ENCODE results near the gene MBD3L1. TPM values are rescaled to one million over a fixed set of nuclear protein-coding genes. Genes with fewer than 3 reads are reported as not detected.

MBD3L1 gene
- total and polyA plus RNA-seq, 9 of the 15 experiments (the other 6 are each of a cell fraction or from before 2014, with no cell fraction given): not detected

DNA sequence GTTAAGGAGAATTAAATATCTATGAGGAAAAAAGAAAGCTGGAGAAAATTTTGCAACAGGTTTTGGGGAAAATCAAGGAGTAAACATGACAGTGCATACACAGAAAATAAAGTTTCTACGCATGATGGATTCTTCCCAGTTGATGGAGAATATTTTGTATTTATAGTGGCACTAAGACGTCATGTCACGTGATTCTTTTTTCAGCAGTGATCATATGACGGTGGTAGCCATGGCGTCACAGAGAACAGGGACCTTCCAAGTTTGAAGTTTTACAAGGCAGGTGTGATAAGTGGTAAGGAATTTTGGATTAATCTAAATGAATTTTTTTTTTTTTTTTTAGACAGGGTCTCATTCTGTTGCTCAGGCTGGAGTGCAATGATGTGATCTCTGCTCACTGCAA is 8.5 kb downstream of the MBD3L1 start (continued):
- TF ChIP-seq, protein P1, sequence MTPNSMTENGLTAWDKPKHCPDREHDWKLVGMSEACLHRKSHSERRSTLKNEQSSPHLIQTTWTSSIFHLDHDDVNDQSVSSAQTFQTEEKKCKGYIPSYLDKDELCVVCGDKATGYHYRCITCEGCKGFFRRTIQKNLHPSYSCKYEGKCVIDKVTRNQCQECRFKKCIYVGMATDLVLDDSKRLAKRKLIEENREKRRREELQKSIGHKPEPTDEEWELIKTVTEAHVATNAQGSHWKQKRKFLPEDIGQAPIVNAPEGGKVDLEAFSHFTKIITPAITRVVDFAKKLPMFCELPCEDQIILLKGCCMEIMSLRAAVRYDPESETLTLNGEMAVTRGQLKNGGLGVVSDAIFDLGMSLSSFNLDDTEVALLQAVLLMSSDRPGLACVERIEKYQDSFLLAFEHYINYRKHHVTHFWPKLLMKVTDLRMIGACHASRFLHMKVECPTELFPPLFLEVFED (CRISPR knock-in tag; conservative IDR thresholded peaks at IDR 0.05): no peak
- TF ChIP-seq, protein P2, sequence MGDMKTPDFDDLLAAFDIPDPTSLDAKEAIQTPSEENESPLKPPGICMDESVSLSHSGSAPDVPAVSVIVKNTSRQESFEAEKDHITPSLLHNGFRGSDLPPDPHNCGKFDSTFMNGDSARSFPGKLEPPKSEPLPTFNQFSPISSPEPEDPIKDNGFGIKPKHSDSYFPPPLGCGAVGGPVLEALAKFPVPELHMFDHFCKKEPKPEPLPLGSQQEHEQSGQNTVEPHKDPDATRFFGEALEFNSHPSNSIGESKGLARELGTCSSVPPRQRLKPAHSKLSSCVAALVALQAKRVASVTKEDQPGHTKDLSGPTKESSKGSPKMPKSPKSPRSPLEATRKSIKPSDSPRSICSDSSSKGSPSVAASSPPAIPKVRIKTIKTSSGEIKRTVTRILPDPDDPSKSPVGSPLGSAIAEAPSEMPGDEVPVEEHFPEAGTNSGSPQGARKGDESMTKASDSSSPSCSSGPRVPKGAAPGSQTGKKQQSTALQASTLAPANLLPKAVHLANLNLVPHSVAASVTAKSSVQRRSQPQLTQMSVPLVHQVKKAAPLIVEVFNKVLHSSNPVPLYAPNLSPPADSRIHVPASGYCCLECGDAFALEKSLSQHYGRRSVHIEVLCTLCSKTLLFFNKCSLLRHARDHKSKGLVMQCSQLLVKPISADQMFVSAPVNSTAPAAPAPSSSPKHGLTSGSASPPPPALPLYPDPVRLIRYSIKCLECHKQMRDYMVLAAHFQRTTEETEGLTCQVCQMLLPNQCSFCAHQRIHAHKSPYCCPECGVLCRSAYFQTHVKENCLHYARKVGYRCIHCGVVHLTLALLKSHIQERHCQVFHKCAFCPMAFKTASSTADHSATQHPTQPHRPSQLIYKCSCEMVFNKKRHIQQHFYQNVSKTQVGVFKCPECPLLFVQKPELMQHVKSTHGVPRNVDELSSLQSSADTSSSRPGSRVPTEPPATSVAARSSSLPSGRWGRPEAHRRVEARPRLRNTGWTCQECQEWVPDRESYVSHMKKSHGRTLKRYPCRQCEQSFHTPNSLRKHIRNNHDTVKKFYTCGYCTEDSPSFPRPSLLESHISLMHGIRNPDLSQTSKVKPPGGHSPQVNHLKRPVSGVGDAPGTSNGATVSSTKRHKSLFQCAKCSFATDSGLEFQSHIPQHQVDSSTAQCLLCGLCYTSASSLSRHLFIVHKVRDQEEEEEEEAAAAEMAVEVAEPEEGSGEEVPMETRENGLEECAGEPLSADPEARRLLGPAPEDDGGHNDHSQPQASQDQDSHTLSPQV (IDR thresholded peaks at IDR 0.05): no peak

DNA sequence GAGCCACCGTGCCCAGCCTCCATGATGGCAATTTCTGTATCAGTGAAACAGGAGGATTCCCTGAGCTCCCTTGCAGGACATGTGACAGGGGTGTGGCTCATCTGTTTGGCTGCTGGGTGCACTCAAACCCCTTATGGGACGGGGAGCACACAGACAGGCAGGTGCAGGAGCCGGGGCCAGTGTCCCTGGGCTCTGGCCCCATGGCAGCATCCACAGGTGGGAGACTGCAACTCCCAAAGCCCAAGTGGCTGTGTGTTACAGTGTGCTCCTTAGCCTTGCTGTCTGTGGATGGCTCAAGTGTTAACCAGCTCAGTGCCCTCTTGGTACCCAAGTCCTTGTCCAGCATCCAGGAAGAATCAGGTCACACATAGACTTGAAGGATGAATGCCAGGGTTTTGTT is 14.6 kb downstream of the MBD3L1 start:
- 0% methylated on average over 3 of the region's 3 CpGs for WGBS (ENCODE audit: insufficient coverage, low coverage, missing lambda C conversion rate)
- FAIRE-seq (no peak), DNase-seq (ENCODE audit: extremely low read depth in 1 of 4, low spot score in 3 of 4) (no peak), ATAC-seq (no peak)
- Histone ChIP-seq H4K20me1 (replicated peaks; ENCODE audit: control insufficient read depth, insufficient read depth, low read length) (no peaks in the 10 kb centered on the region), H3K9me3 (replicated peaks; ENCODE audit: control insufficient read depth, insufficient read depth, low read depth, low read length) (no peaks in the 10 kb centered on the region), H3K27me3 (ENCODE audit: control insufficient read depth in 2 of 2, insufficient read depth in 2 of 2, low read length in 2 of 2) (peaks cover 0 to 5% of the 10 kb centered on the region in 2 experiments; a peak in 1 of 5 replicates), H3K9ac (ENCODE audit: insufficient read depth in 1 of 2, low read depth in 2 of 2, low read length in 2 of 2) (no peak overlapping the region), H3K79me2 (ENCODE audit: control insufficient read depth, insufficient read depth, low read length) (no peaks in the 10 kb centered on the region), H3K4me3 (no peak overlapping the region), H3K36me3 (ENCODE audit: control insufficient read depth, insufficient read depth, low read length) (no peaks in the 10 kb centered on the region), H3K4me2 (ENCODE audit: insufficient read depth, low read length) (no peak overlapping the region), H2AFZ (ENCODE audit: low read depth, low read length) (no peak overlapping the region), H3K4me1 (replicated peaks in 1 of 2; ENCODE audit: control insufficient read depth in 2 of 2, insufficient read depth in 2 of 2, low read length in 2 of 2) (no peaks in the 10 kb centered on the region), H3K27ac (ENCODE audit: extremely low read depth, low read depth, low read length) (no peak overlapping the region), H3K9me1 (ENCODE audit: control insufficient read depth, insufficient read depth, low read length) (no peaks in the 10 kb centered on the region)
- no TSS peak for BruUV-seq (replicated peaks)
- in situ Hi-C loops (cut with MboI): no loop called here
- CTCF ChIA-PET (ENCODE audit: low intra/inter-chr PET ratio): no interaction called here
- intact Hi-C loops (cut with micrococcal nuclease): no loop called here
- POLR2A ChIA-PET: no interaction called here
- TF ChIP-seq ZNF41 (CRISPR knock-in tag; conservative IDR thresholded peaks at IDR 0.05): no peak
- no peak for TF ChIP-seq TSC22D4 (tag; IDR thresholded peaks at IDR 0.05)
- TF ChIP-seq PML (IDR thresholded peaks at IDR 0.05; ENCODE audit: low read length): no peak
- TF ChIP-seq, protein P3, sequence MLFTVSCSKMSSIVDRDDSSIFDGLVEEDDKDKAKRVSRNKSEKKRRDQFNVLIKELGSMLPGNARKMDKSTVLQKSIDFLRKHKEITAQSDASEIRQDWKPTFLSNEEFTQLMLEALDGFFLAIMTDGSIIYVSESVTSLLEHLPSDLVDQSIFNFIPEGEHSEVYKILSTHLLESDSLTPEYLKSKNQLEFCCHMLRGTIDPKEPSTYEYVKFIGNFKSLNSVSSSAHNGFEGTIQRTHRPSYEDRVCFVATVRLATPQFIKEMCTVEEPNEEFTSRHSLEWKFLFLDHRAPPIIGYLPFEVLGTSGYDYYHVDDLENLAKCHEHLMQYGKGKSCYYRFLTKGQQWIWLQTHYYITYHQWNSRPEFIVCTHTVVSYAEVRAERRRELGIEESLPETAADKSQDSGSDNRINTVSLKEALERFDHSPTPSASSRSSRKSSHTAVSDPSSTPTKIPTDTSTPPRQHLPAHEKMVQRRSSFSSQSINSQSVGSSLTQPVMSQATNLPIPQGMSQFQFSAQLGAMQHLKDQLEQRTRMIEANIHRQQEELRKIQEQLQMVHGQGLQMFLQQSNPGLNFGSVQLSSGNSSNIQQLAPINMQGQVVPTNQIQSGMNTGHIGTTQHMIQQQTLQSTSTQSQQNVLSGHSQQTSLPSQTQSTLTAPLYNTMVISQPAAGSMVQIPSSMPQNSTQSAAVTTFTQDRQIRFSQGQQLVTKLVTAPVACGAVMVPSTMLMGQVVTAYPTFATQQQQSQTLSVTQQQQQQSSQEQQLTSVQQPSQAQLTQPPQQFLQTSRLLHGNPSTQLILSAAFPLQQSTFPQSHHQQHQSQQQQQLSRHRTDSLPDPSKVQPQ (CRISPR knock-in tag; IDR thresholded peaks at IDR 0.05; ENCODE audit: borderline replicate concordance): no peak
- TF ChIP-seq SAFB2 (IDR thresholded peaks at IDR 0.05; ENCODE audit: borderline replicate concordance, low read depth, low read length, severe bottlenecking): no peak
- TF ChIP-seq, protein P4, sequence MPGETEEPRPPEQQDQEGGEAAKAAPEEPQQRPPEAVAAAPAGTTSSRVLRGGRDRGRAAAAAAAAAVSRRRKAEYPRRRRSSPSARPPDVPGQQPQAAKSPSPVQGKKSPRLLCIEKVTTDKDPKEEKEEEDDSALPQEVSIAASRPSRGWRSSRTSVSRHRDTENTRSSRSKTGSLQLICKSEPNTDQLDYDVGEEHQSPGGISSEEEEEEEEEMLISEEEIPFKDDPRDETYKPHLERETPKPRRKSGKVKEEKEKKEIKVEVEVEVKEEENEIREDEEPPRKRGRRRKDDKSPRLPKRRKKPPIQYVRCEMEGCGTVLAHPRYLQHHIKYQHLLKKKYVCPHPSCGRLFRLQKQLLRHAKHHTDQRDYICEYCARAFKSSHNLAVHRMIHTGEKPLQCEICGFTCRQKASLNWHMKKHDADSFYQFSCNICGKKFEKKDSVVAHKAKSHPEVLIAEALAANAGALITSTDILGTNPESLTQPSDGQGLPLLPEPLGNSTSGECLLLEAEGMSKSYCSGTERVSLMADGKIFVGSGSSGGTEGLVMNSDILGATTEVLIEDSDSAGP (CRISPR knock-in tag; IDR thresholded peaks at IDR 0.05): no peak
